C4-2B (cell line): Measurements from ENCODE around the gene EBF3.

Experiments used
- H3K27ac ChIP-seq: fragments of 450-650 bp; 2 replicates; pipeline ENCODE4 v1.5.1; 2017
- ZFX ChIP-seq: fragments of 450-650 bp; IDR thresholded peaks from 2 replicates; pipeline ENCODE4 v1.6.1; 2017
- TF ChIP-seq, protein P1 (sequence below): fragments of 450-650 bp; conservative IDR thresholded peaks from 2 replicates; pipeline ENCODE4 v1.5.1; 2017; ENCODE audit warnings: mild to moderate bottlenecking

The EBF3 gene

GRCh38 chr10:130003166-130003565, 39.1 kb upstream of the EBF3 start:
- TF ChIP-seq ZFX, result no peak
- TF ChIP-seq, protein P1, sequence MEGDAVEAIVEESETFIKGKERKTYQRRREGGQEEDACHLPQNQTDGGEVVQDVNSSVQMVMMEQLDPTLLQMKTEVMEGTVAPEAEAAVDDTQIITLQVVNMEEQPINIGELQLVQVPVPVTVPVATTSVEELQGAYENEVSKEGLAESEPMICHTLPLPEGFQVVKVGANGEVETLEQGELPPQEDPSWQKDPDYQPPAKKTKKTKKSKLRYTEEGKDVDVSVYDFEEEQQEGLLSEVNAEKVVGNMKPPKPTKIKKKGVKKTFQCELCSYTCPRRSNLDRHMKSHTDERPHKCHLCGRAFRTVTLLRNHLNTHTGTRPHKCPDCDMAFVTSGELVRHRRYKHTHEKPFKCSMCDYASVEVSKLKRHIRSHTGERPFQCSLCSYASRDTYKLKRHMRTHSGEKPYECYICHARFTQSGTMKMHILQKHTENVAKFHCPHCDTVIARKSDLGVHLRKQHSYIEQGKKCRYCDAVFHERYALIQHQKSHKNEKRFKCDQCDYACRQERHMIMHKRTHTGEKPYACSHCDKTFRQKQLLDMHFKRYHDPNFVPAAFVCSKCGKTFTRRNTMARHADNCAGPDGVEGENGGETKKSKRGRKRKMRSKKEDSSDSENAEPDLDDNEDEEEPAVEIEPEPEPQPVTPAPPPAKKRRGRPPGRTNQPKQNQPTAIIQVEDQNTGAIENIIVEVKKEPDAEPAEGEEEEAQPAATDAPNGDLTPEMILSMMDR, result no peak
- no peak overlapping the region for H3K27ac ChIP-seq

DNA sequence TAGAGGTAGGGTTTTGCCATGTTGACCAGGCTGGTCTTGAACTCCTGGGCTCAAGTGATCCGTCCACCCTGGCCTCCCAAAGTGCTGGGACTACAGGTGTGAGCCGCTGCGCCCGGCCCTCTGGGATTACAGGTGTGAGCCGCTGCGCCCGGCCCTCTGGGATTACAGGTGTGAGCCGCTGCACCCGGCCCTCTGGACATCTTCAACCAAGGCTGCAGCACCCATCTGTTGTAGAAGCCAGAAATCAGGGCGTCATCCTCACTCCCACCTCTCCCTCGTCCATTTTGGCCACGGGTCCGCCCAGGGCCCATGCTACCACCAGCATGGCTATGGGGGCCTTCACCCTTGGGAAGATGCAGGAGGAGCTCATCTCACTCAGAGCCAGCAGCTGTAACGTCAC, 38.5 kb upstream of the EBF3 start:
- TF ChIP-seq, protein P1, result no peak
- no peak for TF ChIP-seq ZFX
- H3K27ac ChIP-seq, result no peak overlapping the region

- TF ChIP-seq, protein P1, result no peak
- TF ChIP-seq ZFX, result no peak
- H3K27ac ChIP-seq, result no peak overlapping the region
Observed at GRCh38 chr10:130000918-130001317, 36.8 kb upstream of the EBF3 start.

DNA sequence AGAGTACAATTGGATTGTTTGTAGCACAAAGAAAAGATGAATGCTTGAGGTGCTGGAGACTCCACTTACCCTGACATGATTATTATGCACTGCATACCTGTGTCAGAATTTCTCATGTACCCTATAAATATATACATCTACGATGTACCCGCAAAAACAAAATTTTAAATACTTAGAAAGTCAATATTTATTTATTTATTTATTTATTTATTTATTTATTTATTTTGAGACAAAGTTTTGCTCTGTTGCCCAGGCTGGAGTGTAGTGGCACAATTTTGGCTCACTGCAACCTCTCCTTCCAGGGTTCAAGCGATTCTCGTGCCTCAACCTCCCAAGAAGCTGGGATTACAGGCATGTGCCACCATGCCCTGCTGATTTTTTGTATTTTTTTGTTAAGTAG, 35.1 kb upstream of the EBF3 start:
- no peak for TF ChIP-seq ZFX
- TF ChIP-seq, protein P1, result no peak
- H3K27ac ChIP-seq, result no peak overlapping the region

GRCh38 chr10:129993621-129994020, 29.5 kb upstream of the EBF3 start:
- no peak overlapping the region for H3K27ac ChIP-seq

GRCh38 chr10:129992356-129992755, 28.3 kb upstream of the EBF3 start:
- no peak overlapping the region for H3K27ac ChIP-seq
- TF ChIP-seq ZFX, result no peak
- TF ChIP-seq, protein P1, result no peak

More at GRCh38 chr10:129993621-129994020, 29.5 kb upstream of the EBF3 start:
- TF ChIP-seq, protein P1, result no peak
- no peak for TF ChIP-seq ZFX

DNA sequence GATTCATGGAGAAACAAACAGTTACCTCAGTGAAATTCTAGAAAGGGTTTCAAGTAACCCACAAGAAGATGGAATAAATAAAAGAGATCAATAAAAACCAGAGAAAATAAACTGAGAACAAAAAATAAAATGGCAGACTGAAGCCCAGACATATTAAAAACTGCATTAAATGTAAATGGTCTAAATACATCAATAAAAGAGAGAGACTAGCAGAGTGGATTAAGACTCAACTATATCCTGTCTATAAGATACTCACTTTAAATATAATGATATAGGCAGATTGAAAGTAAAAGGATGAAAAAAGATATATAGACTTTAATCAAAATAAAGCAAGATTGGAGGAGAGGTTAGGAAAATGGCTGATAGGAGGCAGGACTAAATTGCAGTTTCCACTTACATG, 18.8 kb upstream of the EBF3 start:
- TF ChIP-seq, protein P1, result no peak
- no peak for TF ChIP-seq ZFX
- H3K27ac ChIP-seq, result no peak overlapping the region
